Right atrium auricular region (tissue), 2 donors: Measurements from ENCODE around the gene LEMD1. TPM values are rescaled to one million over a fixed set of nuclear protein-coding genes. Genes with fewer than 3 reads are reported as not detected.
A peak's percentile ranks its signal among the peaks of the same experiment; 100 is the strongest.

Experiments
- DNase-seq: peaks from one replicate; pipeline ENCODE4 v3.0.0-alpha.2; 2019; ENCODE audit warnings: low spot score
- H3K27ac ChIP-seq, 2 donors: fragments of 200-600 bp; sonication (generic); 1 replicate in 1 of 2; 2 replicates in 1 of 2; pipeline ENCODE4 v1.5.1; 2016 to 2019
- H3K27me3 ChIP-seq, 2 donors: fragments of 200-600 bp; sonication (generic); one replicate each; pipeline versions ENCODE4 v1.5.1 to v1.6.0; 2017 to 2019
- H3K36me3 ChIP-seq: fragments of 200-600 bp; sonication (generic); one replicate; pipeline ENCODE4 v1.5.1; 2016
- H3K4me1 ChIP-seq, 2 donors: fragments of 200-600 bp; sonication (generic); one replicate each; pipeline versions ENCODE4 v1.5.1 to v1.6.0; 2017 to 2019
- H3K4me3 ChIP-seq, 2 donors: fragments of 200-600 bp; sonication (generic); 1 replicate in 1 of 2; 2 replicates in 1 of 2; pipeline ENCODE4 v1.5.1; 2017 to 2019; ENCODE audit warnings: mild to moderate bottlenecking in 1 of 2, moderate library complexity in 1 of 2
- H3K9me3 ChIP-seq, 2 donors: fragments of 200-600 bp; sonication (generic); one replicate each; pipeline ENCODE4 v1.5.1; 2019
- total RNA-seq, 2 donors: library from RNA; depleted of rRNA; stranded (reverse); fragments of >200 nt; gene quantifications; one replicate each; pipeline ENCODE4 v1.1.0, GENCODE V29; 2016
- TF ChIP-seq, protein P1 (sequence below), 2 donors: fragments of 200-600 bp; sonication (generic); IDR thresholded peaks; one replicate each; pipeline ENCODE4 v1.5.1; 2019; ENCODE audit warnings: antibody characterized with exemption in 2 of 2

The LEMD1 gene
- total RNA-seq, 2 donors from 2014 or later, result not detected

DNA sequence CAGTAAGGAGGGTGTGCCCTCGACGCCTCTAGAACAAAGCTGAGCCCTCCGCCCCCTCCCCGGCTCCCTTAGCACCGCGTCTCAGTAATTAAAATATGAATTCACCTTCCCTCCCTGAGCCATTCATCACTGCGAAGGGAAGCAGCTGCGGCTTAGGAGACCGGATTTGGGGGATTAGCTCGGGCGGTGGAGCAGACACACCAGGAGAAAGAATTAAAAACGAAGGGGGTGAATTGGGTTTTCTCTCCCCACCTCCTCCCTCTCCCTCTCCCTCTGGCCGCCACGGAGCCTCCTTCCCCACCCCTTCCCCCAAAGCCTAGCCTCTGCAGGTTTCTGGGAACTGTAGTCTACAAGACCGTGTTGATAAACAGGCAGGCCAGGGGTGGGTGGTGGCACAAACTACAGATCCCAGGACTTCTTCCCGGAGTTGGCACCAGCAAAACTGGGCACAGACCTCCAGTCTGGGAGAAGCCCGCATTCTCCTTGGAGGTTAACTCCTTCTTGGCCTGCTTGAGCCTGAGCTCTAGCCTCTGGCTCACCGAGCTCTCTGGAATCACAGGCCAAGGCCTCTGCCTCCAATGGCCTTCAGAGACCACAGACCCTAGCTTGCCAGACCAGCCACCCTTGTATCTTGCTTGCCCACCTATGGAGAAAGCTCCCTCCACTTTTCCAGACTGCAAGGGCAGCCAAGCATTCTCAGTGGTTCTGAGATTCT is 23.2 kb upstream of the LEMD1 start:
- no peaks in the 10 kb centered on the region for H3K27me3 ChIP-seq
- no peaks in the 10 kb centered on the region for H3K36me3 ChIP-seq
- H3K9me3 ChIP-seq, result no peaks in the 10 kb centered on the region
- peak overlapping the region; percentile 19 to 41 for H3K4me3 ChIP-seq
- H3K27ac ChIP-seq, result peak overlapping the region; percentile 16 to 42
- peak; percentile 72 for DNase-seq
- peaks cover 0 to 60% of the 10 kb centered on the region in 2 donors for H3K4me1 ChIP-seq
- TF ChIP-seq, protein P1, sequence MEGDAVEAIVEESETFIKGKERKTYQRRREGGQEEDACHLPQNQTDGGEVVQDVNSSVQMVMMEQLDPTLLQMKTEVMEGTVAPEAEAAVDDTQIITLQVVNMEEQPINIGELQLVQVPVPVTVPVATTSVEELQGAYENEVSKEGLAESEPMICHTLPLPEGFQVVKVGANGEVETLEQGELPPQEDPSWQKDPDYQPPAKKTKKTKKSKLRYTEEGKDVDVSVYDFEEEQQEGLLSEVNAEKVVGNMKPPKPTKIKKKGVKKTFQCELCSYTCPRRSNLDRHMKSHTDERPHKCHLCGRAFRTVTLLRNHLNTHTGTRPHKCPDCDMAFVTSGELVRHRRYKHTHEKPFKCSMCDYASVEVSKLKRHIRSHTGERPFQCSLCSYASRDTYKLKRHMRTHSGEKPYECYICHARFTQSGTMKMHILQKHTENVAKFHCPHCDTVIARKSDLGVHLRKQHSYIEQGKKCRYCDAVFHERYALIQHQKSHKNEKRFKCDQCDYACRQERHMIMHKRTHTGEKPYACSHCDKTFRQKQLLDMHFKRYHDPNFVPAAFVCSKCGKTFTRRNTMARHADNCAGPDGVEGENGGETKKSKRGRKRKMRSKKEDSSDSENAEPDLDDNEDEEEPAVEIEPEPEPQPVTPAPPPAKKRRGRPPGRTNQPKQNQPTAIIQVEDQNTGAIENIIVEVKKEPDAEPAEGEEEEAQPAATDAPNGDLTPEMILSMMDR (IDR thresholded peaks at IDR 0.05), result no peak

DNA sequence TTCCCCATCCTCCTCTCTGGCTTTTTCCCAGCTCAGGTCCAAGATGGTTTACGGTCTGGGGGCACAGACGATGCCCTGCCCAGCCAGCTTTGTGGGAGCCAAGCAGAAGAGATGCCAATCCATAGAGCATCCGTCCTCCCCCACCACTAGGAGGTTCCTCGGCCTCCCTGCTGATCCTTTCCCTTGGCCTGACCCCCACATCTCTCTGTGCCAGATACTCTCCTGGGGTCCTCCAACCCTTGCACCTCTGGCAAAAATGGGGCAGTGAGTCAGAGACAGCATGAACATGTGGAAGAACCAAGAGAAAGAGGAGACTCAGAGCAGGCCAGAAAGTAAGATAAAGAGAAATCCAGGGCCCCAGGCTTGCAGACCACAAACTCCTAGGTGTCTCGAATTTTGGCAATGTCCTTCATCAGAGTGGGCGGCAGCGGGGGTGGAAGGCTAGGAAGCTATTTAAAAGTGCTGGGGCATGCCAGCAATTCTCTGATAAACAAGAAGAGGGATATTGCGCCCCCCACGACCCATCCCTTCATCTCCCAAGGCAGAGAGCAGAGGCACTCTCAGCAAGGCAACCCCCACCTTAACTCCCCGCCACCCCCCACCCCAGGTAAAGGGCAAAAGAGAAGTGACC is 22.6 kb upstream of the LEMD1 start:
- no peak for DNase-seq
- peaks cover 0 to 61% of the 10 kb centered on the region in 2 donors for H3K4me1 ChIP-seq
- H3K36me3 ChIP-seq, result no peaks in the 10 kb centered on the region
- no peaks in the 10 kb centered on the region for H3K27me3 ChIP-seq
- H3K9me3 ChIP-seq, result no peaks in the 10 kb centered on the region
- H3K4me3 ChIP-seq, result peak overlapping the region; percentile 19 to 41
- H3K27ac ChIP-seq, result peak overlapping the region; percentile 16 to 42
- TF ChIP-seq, protein P1 (IDR thresholded peaks at IDR 0.05), result no peak

DNA sequence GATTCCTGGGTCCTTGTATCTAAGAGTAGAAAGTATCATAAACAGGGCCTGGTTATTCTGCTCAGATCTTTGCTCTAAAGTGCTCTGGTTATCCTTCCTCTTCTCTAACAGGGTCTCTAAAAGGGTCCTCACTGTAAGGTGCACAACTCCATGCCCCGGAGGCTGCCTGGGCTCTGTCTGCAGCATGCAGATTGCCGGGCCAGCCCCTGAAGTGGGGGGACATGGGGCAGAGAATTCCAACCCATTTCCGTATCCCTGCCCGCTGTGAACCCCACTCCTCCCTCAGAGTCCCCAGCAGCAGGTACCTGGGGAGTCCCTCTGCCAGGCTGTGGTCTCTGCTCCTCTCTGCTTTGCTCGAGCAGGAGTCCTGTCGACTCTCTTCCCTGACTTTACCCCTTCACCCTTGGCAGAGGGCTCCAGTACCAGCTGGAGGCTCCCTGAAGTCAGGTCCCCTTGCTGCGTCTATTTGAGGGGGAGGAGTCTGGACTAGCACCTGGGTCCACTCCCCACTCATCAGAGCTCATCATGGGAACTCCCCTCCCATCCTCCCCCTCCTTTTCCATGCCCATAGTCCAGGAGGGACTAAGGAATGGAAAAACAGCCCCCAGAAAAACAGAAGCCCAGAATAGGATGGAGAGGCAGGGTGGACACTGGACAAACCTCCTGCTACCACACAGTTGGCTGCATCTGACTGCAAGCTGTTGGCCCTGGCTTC is 21.9 kb upstream of the LEMD1 start:
- H3K4me1 ChIP-seq, result peaks cover 0 to 67% of the 10 kb centered on the region in 2 donors
- DNase-seq, result no peak
- no peaks in the 10 kb centered on the region for H3K9me3 ChIP-seq
- TF ChIP-seq, protein P1 (IDR thresholded peaks at IDR 0.05), result no peak
- no peak overlapping the region for H3K27ac ChIP-seq
- no peaks in the 10 kb centered on the region for H3K27me3 ChIP-seq
- no peaks in the 10 kb centered on the region for H3K36me3 ChIP-seq
- H3K4me3 ChIP-seq, result no peak overlapping the region

GRCh38 chr1:205442051-205442725 is 20.3 kb upstream of the LEMD1 start:
- no peak overlapping the region for H3K27ac ChIP-seq
- TF ChIP-seq, protein P1 (IDR thresholded peaks at IDR 0.05), result no peak
- H3K36me3 ChIP-seq, result no peaks in the 10 kb centered on the region
- peaks cover 0 to 69% of the 10 kb centered on the region in 2 donors for H3K4me1 ChIP-seq
- no peaks in the 10 kb centered on the region for H3K9me3 ChIP-seq
- H3K4me3 ChIP-seq, result no peak overlapping the region
- H3K27me3 ChIP-seq, result no peaks in the 10 kb centered on the region
- no peak for DNase-seq

- no peak for DNase-seq
- Histone ChIP-seq H3K27ac (no peak overlapping the region), H3K36me3 (no peaks in the 10 kb centered on the region), H3K4me1 (peaks cover 0 to 64% of the 10 kb centered on the region in 2 donors), H3K9me3 (no peaks in the 10 kb centered on the region), H3K27me3 (no peaks in the 10 kb centered on the region), H3K4me3 (no peak overlapping the region)
- TF ChIP-seq, protein P1 (IDR thresholded peaks at IDR 0.05), result no peak
Observed at GRCh38 chr1:205441716-205442050, 19.8 kb upstream of the LEMD1 start.
